Stimulated activated CD8-positive, alpha-beta memory T cell treated with anti-CD3 and anti-CD28 coated beads, Interleukin-15, amount 100 ng/mL, for 24 hours (primary cell): ENCODE data around the gene TNFAIP2.

ENCODE experiments used
- DNase-seq: peaks from one replicate; pipeline ENCODE4 v3.0.0-alpha.2; 2020; ENCODE audit warnings: low read depth

Gene TNFAIP2

DNA sequence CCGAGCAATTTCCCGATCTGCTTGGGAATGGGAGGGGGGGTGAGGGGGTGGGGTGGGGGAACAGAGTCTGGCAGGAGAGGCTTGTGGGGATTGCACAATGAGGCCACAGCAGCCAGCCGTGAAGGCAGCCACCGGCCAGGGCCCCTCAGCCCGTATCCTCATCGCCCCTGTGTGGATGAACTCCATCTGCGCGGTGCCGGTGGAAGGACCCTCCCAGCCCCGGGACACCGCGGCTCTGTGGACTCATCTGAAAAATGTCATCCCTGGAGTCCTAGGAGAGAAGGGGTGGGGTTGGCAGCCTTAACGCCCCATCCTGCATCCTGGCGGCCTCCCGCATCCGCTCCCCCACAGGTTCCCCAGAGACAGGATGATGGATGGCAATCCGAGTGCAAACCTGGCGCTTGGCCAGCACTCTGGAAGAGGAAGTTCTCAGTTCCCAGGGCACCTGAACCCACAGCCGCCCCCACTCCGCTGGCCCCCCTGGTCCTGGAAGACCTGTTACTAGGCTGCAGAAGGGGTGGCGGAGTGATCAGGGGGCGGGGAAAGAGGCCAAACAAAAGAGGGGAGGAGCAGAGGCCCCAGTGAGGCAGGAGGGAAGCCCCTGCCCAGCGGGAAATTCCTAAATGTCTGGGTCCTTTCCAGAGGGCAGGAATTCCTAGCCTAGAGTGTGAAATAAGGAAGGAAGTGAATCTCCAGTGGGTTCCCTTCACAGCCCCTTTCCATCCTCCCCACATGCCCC is 1.2 kb upstream of the TNFAIP2 start:
- no peak for DNase-seq

- no peak for DNase-seq
Observed at GRCh38 chr14:103122585-103122946, 695 bp upstream of the TNFAIP2 start.

GRCh38 chr14:103123634-103124500 is 606 bp downstream of the TNFAIP2 start:
- no peak for DNase-seq

DNA sequence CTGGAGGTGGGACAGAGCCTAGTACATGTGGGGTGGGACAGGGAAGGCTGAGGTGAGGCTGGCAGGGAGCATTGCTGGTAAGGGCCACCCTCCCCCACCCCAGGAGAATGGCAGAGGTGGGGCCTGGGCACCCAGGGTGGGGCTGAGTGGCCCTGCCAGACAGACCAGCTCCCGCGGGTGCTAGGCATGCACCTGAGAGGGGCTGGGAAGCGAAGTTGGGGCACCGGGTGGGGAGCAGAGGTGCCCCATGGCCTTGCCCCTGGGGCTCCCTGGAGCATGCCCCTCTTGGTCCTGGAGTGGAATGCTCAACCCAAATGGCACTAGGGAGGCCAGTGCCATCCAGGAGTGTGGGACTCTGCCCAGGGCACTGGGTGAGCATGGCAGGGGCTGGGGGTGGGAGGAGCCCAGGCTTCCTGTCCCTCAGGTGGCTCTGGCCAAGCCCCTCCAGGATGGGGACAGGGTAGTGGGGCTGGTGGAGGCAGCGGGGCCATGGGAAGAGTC is 1.3 kb downstream of the TNFAIP2 start:
- no peak for DNase-seq

GRCh38 chr14:103125098-103126070 is 2.1 kb downstream of the TNFAIP2 start:
- no peak for DNase-seq

GRCh38 chr14:103126088-103126872 is 3.0 kb downstream of the TNFAIP2 start:
- DNase-seq, result no peak

- DNase-seq, result no peak
Observed at GRCh38 chr14:103126873-103127304, 3.6 kb downstream of the TNFAIP2 start.

DNA sequence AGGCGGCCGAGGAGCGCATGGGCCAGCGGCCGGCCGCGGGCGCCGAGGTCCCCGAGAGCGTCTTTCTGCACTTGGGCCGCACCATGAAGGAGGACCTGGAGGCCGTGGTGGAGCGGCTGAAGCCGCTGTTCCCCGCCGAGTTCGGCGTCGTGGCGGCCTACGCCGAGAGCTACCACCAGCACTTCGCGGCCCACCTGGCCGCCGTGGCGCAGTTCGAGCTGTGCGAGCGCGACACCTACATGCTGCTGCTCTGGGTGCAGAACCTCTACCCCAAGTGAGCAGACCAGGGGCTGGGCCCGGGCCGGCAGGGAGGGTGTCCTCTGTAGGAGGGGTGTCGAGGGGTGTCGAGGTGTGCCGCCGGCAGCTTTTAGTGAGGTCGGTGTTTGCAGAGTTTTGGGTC is 4.1 kb downstream of the TNFAIP2 start:
- no peak for DNase-seq

DNA sequence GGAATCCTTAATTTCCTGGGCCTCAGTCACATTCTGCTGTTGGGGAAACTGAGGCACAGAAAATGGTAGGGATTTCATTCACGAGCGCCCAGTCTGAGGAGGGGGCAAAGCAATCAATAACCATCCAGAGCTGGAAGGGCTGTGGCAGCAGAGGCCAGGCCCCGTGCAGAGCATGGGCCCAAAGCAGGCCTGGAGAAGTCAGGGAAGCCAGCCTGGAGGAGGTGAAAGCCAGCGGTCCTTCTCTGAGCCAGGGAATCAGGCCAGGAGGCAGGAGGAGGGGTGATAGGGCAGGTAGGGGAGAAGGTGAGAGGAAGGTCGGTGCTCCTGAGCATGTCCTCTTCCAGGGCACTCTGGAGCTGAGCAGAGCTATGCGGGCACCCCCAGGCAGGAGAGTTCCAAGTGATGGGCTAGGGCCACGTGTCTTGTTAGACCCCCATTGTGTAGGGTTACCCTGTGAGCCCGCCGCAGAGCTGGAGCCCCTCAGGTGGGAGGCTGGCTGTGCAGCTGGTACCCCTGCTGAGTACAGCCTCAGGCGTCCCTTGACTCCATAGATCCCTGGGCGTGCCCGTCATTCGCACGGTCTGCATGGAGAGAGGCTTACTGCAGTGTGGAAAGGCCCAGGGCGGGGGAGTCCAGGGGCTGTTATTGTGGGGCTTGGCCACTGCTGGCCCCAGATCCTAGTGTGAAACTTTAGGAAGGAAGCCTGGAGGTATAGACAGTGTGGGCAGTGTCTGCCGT is 4.8 kb downstream of the TNFAIP2 start:
- DNase-seq, result no peak

- DNase-seq, result no peak
Observed at GRCh38 chr14:103128631-103129300, 5.5 kb downstream of the TNFAIP2 start.

DNA sequence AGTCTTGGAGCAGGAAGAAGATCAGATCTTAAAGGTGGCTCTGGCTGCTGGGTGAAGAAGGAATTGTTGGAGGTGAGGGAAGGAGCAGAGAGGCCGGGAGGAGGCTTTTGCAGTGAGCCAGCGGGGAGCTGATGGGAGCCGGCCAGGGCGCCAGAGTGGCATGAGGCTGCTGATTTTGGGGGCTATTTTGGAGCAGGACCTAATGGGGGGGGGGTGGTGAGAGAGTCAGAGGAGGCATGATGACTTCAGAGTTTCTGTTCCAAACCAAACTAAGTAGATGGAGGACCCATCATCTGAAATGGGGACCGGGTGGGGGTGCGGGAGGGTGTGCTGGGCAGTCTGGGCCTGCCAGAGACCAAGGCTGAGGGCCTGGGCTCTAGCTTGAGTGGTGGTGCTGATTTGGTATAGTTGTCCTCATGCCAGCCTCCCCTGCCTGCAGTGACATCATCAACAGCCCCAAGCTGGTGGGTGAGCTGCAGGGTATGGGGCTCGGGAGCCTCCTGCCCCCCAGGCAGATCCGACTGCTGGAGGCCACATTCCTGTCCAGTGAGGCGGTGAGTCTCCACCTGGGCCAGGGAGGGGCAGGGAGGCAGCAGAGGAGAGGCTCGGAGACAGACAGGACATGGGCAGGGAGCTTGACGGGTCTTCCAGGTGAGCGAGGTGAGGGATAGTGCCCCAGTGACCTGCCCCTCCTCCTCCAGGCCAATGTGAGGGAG is 6.2 kb downstream of the TNFAIP2 start:
- no peak for DNase-seq

DNA sequence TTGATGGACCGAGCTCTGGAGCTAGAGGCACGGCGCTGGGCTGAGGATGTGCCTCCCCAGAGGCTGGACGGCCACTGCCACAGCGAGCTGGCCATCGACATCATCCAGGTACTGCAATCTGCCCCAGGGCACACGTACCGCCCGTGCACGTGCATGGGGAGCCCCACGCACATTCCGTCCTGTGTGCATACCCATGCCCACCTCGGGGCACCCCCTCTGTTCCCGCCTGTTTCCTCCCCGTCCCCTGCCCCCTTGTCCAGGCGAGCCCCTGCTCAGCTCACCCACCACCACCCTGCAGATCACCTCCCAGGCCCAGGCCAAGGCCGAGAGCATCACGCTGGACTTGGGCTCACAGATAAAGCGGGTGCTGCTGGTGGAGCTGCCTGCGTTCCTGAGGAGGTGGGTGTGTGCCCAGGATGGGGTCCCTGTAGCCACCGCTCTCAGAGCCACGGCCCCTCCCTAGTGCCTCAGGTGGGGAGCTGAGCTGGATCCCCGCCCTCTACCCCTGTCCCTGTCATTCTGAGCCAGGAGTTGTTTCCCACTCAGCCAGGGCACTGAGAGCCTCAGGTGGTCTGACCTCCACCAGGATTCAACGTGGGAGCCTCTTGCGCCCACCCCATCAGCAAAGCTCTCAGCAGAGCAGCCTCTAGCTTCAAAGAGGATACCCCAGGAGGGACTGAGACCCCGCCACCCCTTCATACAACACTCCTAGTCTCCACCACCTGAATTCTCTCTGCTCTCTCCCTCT is 6.9 kb downstream of the TNFAIP2 start:
- no peak for DNase-seq

GRCh38 chr14:103130965-103131364 is 7.7 kb downstream of the TNFAIP2 start:
- no peak for DNase-seq

GRCh38 chr14:103131580-103131979 is 8.3 kb downstream of the TNFAIP2 start:
- no peak for DNase-seq

DNA sequence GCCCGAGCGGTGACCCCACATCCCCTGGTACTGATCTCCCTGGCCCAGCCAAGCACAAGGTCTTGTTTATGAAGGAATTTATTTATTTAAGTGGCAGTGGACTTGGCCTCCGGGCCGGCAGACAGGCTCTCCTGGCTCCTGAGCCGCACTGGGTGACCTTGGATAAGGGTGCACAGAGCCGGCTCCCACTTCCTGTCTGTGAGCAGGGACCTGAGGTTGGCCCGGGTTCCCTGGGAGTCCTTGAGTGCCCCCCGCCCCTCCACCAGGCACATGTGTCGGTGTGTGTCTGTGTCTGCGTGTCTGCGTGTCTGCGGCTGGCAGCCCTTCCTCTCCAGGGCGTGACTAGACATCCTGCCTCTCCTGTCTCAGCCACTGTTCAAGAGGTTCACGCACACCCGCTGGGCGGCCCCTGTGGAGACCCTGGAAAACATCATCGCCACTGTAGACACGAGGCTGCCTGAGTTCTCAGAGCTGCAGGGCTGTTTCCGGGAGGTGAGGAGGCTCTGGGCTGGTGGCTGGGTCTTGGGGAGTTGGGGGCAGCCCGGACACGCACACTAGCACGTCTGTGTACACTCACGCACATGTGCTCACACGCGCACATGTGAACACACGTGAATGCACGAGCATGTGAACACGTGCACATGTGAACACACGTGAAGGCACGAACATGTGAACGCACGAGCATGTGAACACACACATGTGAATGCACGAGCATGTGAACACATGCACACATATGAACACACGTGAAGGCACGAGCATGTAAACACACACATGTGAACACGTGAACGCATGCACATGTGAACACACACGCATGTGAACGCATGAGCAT is 9.3 kb downstream of the TNFAIP2 start:
- DNase-seq, result no peak

GRCh38 chr14:103133210-103134140 is 10.2 kb downstream of the TNFAIP2 start:
- DNase-seq, result no peak
